GM23248 (cell line): ENCODE data around the gene PVRIG. TPM values are rescaled to one million over a fixed set of nuclear protein-coding genes. Genes with fewer than 3 reads are reported as not detected.
"Not testable (repeated sequence)": the region's sequence is repeated elsewhere in the genome, so short reads cannot be mapped to it uniquely, and the experiment has no call there.

ENCODE experiments used
- DNase-seq: peaks from one replicate; pipeline ENCODE4 v3.0.0-alpha.2; 2015
- H2AFZ ChIP-seq: fragments of 200-600 bp; sonication (generic); 2 replicates; pipeline ENCODE4 v1.6.1; 2016; ENCODE audit warnings: antibody characterized with exemption
- H3F3A ChIP-seq: fragments of 200-600 bp; sonication (generic); 2 replicates; pipeline ENCODE4 v1.6.1; 2016; ENCODE audit warnings: mild to moderate bottlenecking, antibody characterized with exemption, mixed run types; ENCODE audit not compliant: insufficient read depth
- H3K27ac ChIP-seq: fragments of 200-600 bp; sonication (generic); 2 replicates; pipeline ENCODE4 v1.5.1; 2016; ENCODE audit warnings: mild to moderate bottlenecking
- H3K27me3 ChIP-seq: fragments of 200-600 bp; sonication (generic); replicated peaks from 2 replicates; pipeline ENCODE4 v1.6.1; 2016; ENCODE audit warnings: mild to moderate bottlenecking; ENCODE audit not compliant: insufficient read depth
- H3K36me3 ChIP-seq: fragments of 200-600 bp; sonication (generic); 2 replicates; pipeline ENCODE4 v1.6.1; 2016; ENCODE audit warnings: low read depth, mild to moderate bottlenecking
- H3K4me1 ChIP-seq: fragments of 200-600 bp; sonication (generic); 2 replicates; pipeline ENCODE4 v1.6.1; 2016; ENCODE audit warnings: mild to moderate bottlenecking; ENCODE audit not compliant: insufficient read depth
- H3K4me2 ChIP-seq: fragments of 200-600 bp; sonication (generic); one replicate; pipeline ENCODE4 v1.6.1; 2016; ENCODE audit warnings: mild to moderate bottlenecking; ENCODE audit not compliant: unreplicated experiment
- H3K4me3 ChIP-seq: fragments of 200-600 bp; sonication (generic); 2 replicates; pipeline ENCODE4 v1.5.1; 2016; ENCODE audit warnings: mild to moderate bottlenecking
- H3K79me2 ChIP-seq: fragments of 200-600 bp; sonication (generic); 2 replicates; pipeline ENCODE4 v1.6.1; 2016; ENCODE audit warnings: mild to moderate bottlenecking; ENCODE audit not compliant: insufficient read depth
- H3K9ac ChIP-seq: fragments of 200-600 bp; sonication (generic); 2 replicates; pipeline ENCODE4 v1.6.1; 2016; ENCODE audit warnings: mild to moderate bottlenecking
- H3K9me2 ChIP-seq: fragments of 200-600 bp; sonication (generic); 2 replicates; pipeline ENCODE4 v1.6.1; 2016; ENCODE audit warnings: mixed run types, mild to moderate bottlenecking, moderate library complexity; ENCODE audit not compliant: insufficient read depth
- H3K9me3 ChIP-seq: fragments of 200-600 bp; sonication (generic); one replicate; pipeline ENCODE4 v1.6.1; 2017; ENCODE audit warnings: low read depth
- H4K20me1 ChIP-seq: fragments of 200-600 bp; sonication (generic); 2 replicates; pipeline ENCODE4 v1.6.0; 2016; ENCODE audit not compliant: insufficient read depth
- EZH2 ChIP-seq: fragments of 200-600 bp; sonication (generic); IDR thresholded peaks from 2 replicates; pipeline ENCODE4 v1.6.1; 2018; ENCODE audit warnings: antibody characterized with exemption, mild to moderate bottlenecking; ENCODE audit not compliant: insufficient read depth, poor library complexity, severe bottlenecking
- EZH2phosphoT487 ChIP-seq: fragments of 200-600 bp; sonication (generic); IDR thresholded peaks from 2 replicates; pipeline ENCODE4 v1.6.1; 2018; ENCODE audit warnings: antibody characterized with exemption, moderate library complexity, mild to moderate bottlenecking, low read depth; ENCODE audit not compliant: insufficient read depth
- WGBS, 2 experiments: methylation state at CpG; one replicate each; pipeline ENCODE4 v1.1.6; 2015 to 2017; ENCODE audit warnings: low lambda C conversion rate in 2 of 2, low coverage in 1 of 2; ENCODE audit errors: missing lambda C conversion rate in 2 of 2; 5-methylcytosine and 5-hydroxymethylcytosine counted together
- in situ Hi-C: fragments of 300-500 bp; cut with MboI; formaldehyde crosslinking; loops from 2 replicates; pipeline ENCODE4 v1.15.0; 2020
- polyA plus RNA-seq: library from polyadenylated mRNA; unstranded; fragments of >200 nt; fragmentation: Nextera tagmentation; extraction: Ambion mirVana; gene quantifications from 2 replicates; pipeline ENCODE4 v1.2.1, GENCODE V29; 2016
- total RNA-seq: library from RNA; depleted of rRNA; stranded (reverse); fragments of >200 nt; shearing (Covaris generic); gene quantifications from 2 replicates; pipeline ENCODE4 v1.2.3, GENCODE V29; 2014

The PVRIG gene
- total and polyA plus RNA-seq, 2 experiments from 2014 or later, result not detected

DNA sequence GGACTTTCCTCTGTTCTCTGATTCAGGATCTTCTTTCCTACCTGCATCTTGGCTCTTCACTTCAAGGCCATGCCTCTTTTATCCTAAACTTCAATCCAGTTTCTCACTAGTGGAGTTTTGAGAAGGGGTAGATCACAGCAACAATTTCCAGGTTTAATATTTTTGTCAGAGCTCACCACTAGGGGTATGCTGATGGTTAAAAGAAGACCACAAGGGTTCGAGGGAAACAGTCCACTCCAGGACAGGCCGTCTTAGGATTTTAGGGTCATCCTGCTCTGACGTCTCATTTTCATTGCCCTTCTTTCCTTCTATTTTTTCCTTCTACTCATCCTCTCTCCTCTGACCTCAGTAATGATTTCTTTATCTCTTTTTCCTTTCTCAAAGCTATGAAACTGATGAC is 30.7 kb upstream of the PVRIG start:
- 81% methylated on average over 3 of the region's 3 CpGs for WGBS, 2 experiments
- H3K4me1 ChIP-seq, result peaks cover 17% of the 10 kb centered on the region
- no peaks in the 10 kb centered on the region for H4K20me1 ChIP-seq
- H3K9ac ChIP-seq, result no peak overlapping the region
- H2AFZ ChIP-seq, result no peak overlapping the region
- TF ChIP-seq EZH2 (no peak), EZH2phosphoT487 (no peak)
- H3K27me3 ChIP-seq, result no peaks in the 10 kb centered on the region
- H3K9me3 ChIP-seq, result no peaks in the 10 kb centered on the region
- H3F3A ChIP-seq, result peaks cover 11% of the 10 kb centered on the region; the same call in 1 of the 2 replicates
- H3K4me2 ChIP-seq, result no peak overlapping the region
- no peak for DNase-seq
- no peak overlapping the region for H3K27ac ChIP-seq
- H3K79me2 ChIP-seq, result no peaks in the 10 kb centered on the region
- in situ Hi-C loops, result no loop called here
- no peaks in the 10 kb centered on the region for H3K9me2 ChIP-seq
- no peak overlapping the region for H3K4me3 ChIP-seq
- H3K36me3 ChIP-seq, result no peaks in the 10 kb centered on the region

DNA sequence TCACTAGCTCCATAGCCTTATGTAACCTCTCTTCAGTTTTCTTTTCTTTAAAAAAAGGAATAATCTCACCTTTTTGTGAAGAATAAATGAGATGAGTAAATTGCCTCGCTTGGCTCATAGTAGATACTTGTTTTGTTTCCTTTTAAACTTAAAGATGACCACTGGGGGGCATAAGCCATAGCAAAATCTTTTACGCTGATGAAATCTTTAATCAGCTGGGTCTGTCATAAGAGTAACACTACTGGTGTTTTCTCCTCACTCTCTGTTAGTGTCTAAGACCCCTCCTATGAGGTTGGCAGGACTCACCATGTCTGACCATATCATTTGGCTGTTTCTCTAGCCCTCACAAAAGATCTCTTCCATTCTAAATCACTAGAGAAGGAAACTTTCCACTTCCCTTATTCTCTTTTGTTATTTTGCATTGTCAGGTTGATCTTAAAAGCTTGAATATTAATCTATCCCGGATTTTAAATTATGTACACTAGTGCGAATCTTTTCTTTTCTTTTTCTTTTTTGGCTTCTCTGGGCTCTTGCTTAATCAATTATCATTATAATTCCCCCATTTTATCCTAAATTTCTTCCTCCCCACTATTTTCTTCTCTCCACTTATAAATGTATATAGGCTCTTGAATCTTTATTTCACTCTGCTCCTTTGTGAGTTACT is 29.6 kb upstream of the PVRIG start:
- Histone ChIP-seq H4K20me1 (no peaks in the 10 kb centered on the region), H3K27ac (no peak overlapping the region), H3K9me2 (no peaks in the 10 kb centered on the region), H3K36me3 (no peaks in the 10 kb centered on the region), H3K79me2 (no peaks in the 10 kb centered on the region), H3K4me3 (no peak overlapping the region), H2AFZ (peak overlapping the region; percentile 81), H3K9ac (peak overlapping the region; percentile 6; the same call in 1 of the 2 replicates), H3K4me2 (no peak overlapping the region), H3K9me3 (no peaks in the 10 kb centered on the region), H3K27me3 (no peaks in the 10 kb centered on the region), H3F3A (peaks cover 11% of the 10 kb centered on the region; the same call in 1 of the 2 replicates), H3K4me1 (peaks cover 17% of the 10 kb centered on the region)
- TF ChIP-seq EZH2phosphoT487, result no peak
- TF ChIP-seq EZH2, result no peak
- in situ Hi-C loops, result no loop called here
- 34 to 42% methylated on average over 4 of the region's 4 CpGs for WGBS, 2 experiments
- peak; percentile 74 for DNase-seq

DNA sequence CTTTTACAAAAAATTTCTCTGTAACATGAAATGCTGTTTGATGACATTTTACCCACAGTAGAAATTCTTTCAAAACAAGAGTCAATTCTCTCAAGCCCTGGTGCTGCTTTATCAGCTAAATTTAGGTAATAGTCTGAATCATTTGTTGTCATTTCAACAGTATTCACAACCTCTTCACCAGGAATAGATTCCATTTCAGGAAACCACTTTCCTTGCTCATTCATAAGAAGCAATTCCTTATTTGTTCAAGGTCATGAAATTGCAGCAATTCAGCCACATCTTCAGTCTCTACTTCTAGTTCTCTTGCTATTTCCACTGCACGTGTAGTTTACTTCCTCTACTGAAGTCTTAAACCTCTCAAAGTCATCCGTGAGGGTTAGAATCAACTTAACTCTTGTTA is 28.0 kb upstream of the PVRIG start:
- Histone ChIP-seq H3K79me2 (no peaks in the 10 kb centered on the region), H3K36me3 (no peaks in the 10 kb centered on the region), H3K4me1 (peaks cover 17% of the 10 kb centered on the region), H3K9me3 (no peaks in the 10 kb centered on the region), H3F3A (peaks cover 11% of the 10 kb centered on the region; the same call in 1 of the 2 replicates), H3K4me3 (no peak overlapping the region), H3K27ac (no peak overlapping the region), H3K4me2 (peak overlapping the region; percentile 3), H3K27me3 (no peaks in the 10 kb centered on the region), H2AFZ (peak overlapping the region; percentile 29), H3K9ac (no peak overlapping the region), H3K9me2 (no peaks in the 10 kb centered on the region), H4K20me1 (no peaks in the 10 kb centered on the region)
- TF ChIP-seq EZH2phosphoT487, result no peak
- no peak for TF ChIP-seq EZH2
- WGBS, 2 experiments, result 74 to 83% methylated on average over 2 of the region's 2 CpGs
- in situ Hi-C loops, result no loop called here
- DNase-seq, result peak; percentile 67

DNA sequence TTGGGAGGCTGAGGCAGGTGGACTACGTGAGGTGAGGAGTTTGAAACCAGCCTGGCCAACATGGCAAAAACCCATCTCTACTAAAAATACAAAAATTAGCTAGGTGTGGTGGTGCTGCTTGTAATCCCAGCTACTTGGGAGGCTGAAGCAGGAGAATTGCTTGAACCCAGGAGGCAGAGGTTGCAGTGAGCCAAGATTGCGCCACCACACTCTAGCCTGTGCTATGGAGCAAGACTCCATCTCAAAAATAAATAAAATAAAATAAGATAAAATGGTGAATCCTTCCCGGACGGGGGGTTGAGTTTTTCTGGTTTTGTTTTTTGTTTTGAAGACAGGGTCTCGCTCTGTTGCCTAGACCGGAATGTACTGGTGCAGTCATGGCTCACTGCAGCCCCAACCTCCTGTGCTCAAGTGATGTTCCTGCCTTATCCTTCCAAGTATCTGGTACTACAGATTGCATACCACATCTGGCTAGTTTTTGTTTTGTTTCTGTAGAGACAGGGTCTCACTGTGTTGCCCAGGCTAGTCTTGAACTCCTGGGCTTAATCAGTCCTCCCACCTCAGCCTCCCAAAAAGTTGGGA is 27.4 kb upstream of the PVRIG start:
- H3K27ac ChIP-seq, in situ Hi-C loops, H3K36me3 ChIP-seq, H3K27me3 ChIP-seq, H3K4me3 ChIP-seq, H3K4me2 ChIP-seq, H3K9ac ChIP-seq, DNase-seq, H4K20me1 ChIP-seq, H3K9me2 ChIP-seq, H3K9me3 ChIP-seq, H3K79me2 ChIP-seq: not testable (repeated sequence)
- Histone ChIP-seq H3K4me1 (peaks cover 17% of the 10 kb centered on the region), H2AFZ (peak overlapping the region; percentile 29), H3F3A (peaks cover 11% of the 10 kb centered on the region; the same call in 1 of the 2 replicates)
- WGBS, 2 experiments, result 85 to 92% methylated on average over 6 of the region's 6 CpGs
